Measurements from ENCODE around the gene SLC26A2. TPM values are rescaled to one million over a fixed set of nuclear protein-coding genes. Genes with fewer than 3 reads are reported as not detected.

SLC26A2 gene
- total and polyA plus RNA-seq, 10 of the 15 experiments (the other 5 are each of a cell fraction or from before 2014, with no cell fraction given): 1.7 to 6.4 (median 4.2) TPM

- no peaks in the 10 kb centered on the region for H3K9me3 ChIP-seq (replicated peaks; ENCODE audit: control insufficient read depth, insufficient read depth, low read length)
- peaks cover 32% of the 10 kb centered on the region for H3K79me2 ChIP-seq (ENCODE audit: control insufficient read depth, insufficient read depth, low read length)
- in situ Hi-C loops (cut with MboI): no loop called here
- no peaks in the 10 kb centered on the region for H3K36me3 ChIP-seq (ENCODE audit: control insufficient read depth in 2 of 2, insufficient read depth in 2 of 2, low read length in 1 of 2)
- H3K27ac ChIP-seq (ENCODE audit: control insufficient read depth, insufficient read depth): no peak overlapping the region
- H3K4me3 ChIP-seq: no peak overlapping the region
- no peaks in the 10 kb centered on the region for H4K20me1 ChIP-seq (ENCODE audit: control insufficient read depth, insufficient read depth)
- H2AFZ ChIP-seq (ENCODE audit: control insufficient read depth, low read depth, low read length): no peak overlapping the region
- POLR2A ChIA-PET: no interaction called here
- DNase-seq (ENCODE audit: low read depth, low spot score): no peak
- 97% methylated on average over 3 of the region's 3 CpGs for WGBS (ENCODE audit: insufficient coverage, insufficient replicate concordance, low lambda C conversion rate, missing lambda C conversion rate)
- CTCF ChIA-PET: no interaction called here
- intact Hi-C loops (cut with micrococcal nuclease; ENCODE audit: unreplicated experiment): no loop called here
- BruUV-seq (replicated peaks): no TSS peak
- no peak for FAIRE-seq
- no peak overlapping the region for H3K4me2 ChIP-seq (ENCODE audit: control insufficient read depth, insufficient read depth)
- RAD21 ChIA-PET (ENCODE audit: unreplicated experiment): no interaction called here
- no peak overlapping the region for H3K9ac ChIP-seq (ENCODE audit: control insufficient read depth, insufficient read depth, low read length)
- no peaks in the 10 kb centered on the region for H3K27me3 ChIP-seq (replicated peaks in 1 of 2; ENCODE audit: control insufficient read depth in 2 of 2, insufficient read depth in 2 of 2, low read length in 1 of 2)
- H3K4me1 ChIP-seq (ENCODE audit: control insufficient read depth, insufficient read depth, low read length): 0 out of 2 replicates have a peak, but pooled peaks cover 3% of the 10 kb centered on the region
- SMC1A ChIA-PET (ENCODE audit: uncharacterized antibody, unreplicated experiment): no interaction called here
- no peak for ATAC-seq
- TF ChIP-seq CUX1 (IDR thresholded peaks at IDR 0.05; ENCODE audit: insufficient replicate concordance, low read depth, low read length): no peak
- TF ChIP-seq SKIL (IDR thresholded peaks at IDR 0.05; ENCODE audit: low read depth, poor library complexity, severe bottlenecking): no peak
- TF ChIP-seq TAF1 (IDR thresholded peaks at IDR 0.05; ENCODE audit: borderline replicate concordance, low read depth, low read length): no peak
- TF ChIP-seq CHD2 (IDR thresholded peaks at IDR 0.05; ENCODE audit: borderline replicate concordance, low read depth, low read length): no peak
- TF ChIP-seq MYB (IDR thresholded peaks at IDR 0.05; ENCODE audit: borderline replicate concordance, low read depth, low read length): no peak
- no peak for TF ChIP-seq E2F8 (IDR thresholded peaks at IDR 0.05; ENCODE audit: low read depth, partially characterized antibody)
- no peak for TF ChIP-seq IRF4 (IDR thresholded peaks at IDR 0.05; ENCODE audit: low read depth, low read length)
- no peak for TF ChIP-seq E4F1 (IDR thresholded peaks at IDR 0.05; ENCODE audit: borderline replicate concordance, partially characterized antibody)
- TF ChIP-seq POLR2AphosphoS2 (IDR thresholded peaks at IDR 0.05; ENCODE audit: low read depth, low read length): no peak
- no peak for TF ChIP-seq MTA3 (IDR thresholded peaks at IDR 0.05; ENCODE audit: borderline replicate concordance, low read length)
- no peak for TF ChIP-seq GABPA (IDR thresholded peaks at IDR 0.05; ENCODE audit: low read depth)
- no peak for TF ChIP-seq CREM (IDR thresholded peaks at IDR 0.05; ENCODE audit: low read depth)
These were observed 37.7 kb downstream of the SLC26A2 start for GRCh38 chr5:149998281-149998680.
